GM08714 (cell line): ENCODE results near the gene BRF1.
"Not testable (repeated sequence)": the region's sequence is repeated elsewhere in the genome, so short reads cannot be mapped to it uniquely, and the experiment has no call there.

Experiments
- H3K4me3 ChIP-seq: fragments of 200-500 bp; sonication (Bioruptor generic); 2 replicates; pipeline ENCODE4 v1.5.1; 2014; ENCODE audit warnings: mild to moderate bottlenecking, low read length, inconsistent platforms
- ZNF274 ChIP-seq: IDR thresholded peaks from 2 replicates; pipeline ENCODE4 v1.6.1; 2012; ENCODE audit warnings: mild to moderate bottlenecking, low read depth, low read length

BRF1 gene

GRCh38 chr14:105336477-105337287 lies 35.9 kb upstream of the BRF1 start:
- no peak overlapping the region for H3K4me3 ChIP-seq
- no peak for TF ChIP-seq ZNF274

- no peak overlapping the region for H3K4me3 ChIP-seq
- TF ChIP-seq ZNF274: no peak
Observed at GRCh38 chr14:105335735-105336476, 35.1 kb upstream of the BRF1 start.

GRCh38 chr14:105335231-105335542 lies 34.4 kb upstream of the BRF1 start:
- H3K4me3 ChIP-seq: not testable (repeated sequence)

- no peak for TF ChIP-seq ZNF274
- no peak overlapping the region for H3K4me3 ChIP-seq
Observed at GRCh38 chr14:105334383-105335230, 33.8 kb upstream of the BRF1 start.

- H3K4me3 ChIP-seq: no peak overlapping the region
- no peak for TF ChIP-seq ZNF274
Observed at GRCh38 chr14:105333613-105334364, 33.0 kb upstream of the BRF1 start.

GRCh38 chr14:105333020-105333490 lies 32.3 kb upstream of the BRF1 start:
- no peak for TF ChIP-seq ZNF274
- no peak overlapping the region for H3K4me3 ChIP-seq

GRCh38 chr14:105332350-105332874 lies 31.6 kb upstream of the BRF1 start:
- TF ChIP-seq ZNF274: no peak

GRCh38 chr14:105331575-105332349 lies 31.0 kb upstream of the BRF1 start:
- H3K4me3 ChIP-seq: no peak overlapping the region
- TF ChIP-seq ZNF274: no peak

More at GRCh38 chr14:105332350-105332874, 31.6 kb upstream of the BRF1 start:
- H3K4me3 ChIP-seq: no peak overlapping the region

GRCh38 chr14:105330491-105330895 lies 29.7 kb upstream of the BRF1 start:
- TF ChIP-seq ZNF274: no peak
- no peak overlapping the region for H3K4me3 ChIP-seq

GRCh38 chr14:105329411-105330150 lies 28.8 kb upstream of the BRF1 start:
- no peak overlapping the region for H3K4me3 ChIP-seq
- TF ChIP-seq ZNF274: no peak

- no peak for TF ChIP-seq ZNF274
Observed at GRCh38 chr14:105328678-105329390, 28.0 kb upstream of the BRF1 start.

More at GRCh38 chr14:105328678-105329390, 28.0 kb upstream of the BRF1 start:
- H3K4me3 ChIP-seq: no peak overlapping the region
